Measurements from ENCODE around the gene NACC2.

NACC2 gene

GRCh38 chr9:136012651-136013050, 82.4 kb downstream of the NACC2 start:
- DNase-seq (ENCODE audit: low spot score): no peak

GRCh38 chr9:136011703-136012496, 83.2 kb downstream of the NACC2 start:
- DNase-seq (ENCODE audit: low spot score): peak; percentile 94

GRCh38 chr9:136011376-136011702, 83.8 kb downstream of the NACC2 start:
- no peak for DNase-seq (ENCODE audit: low spot score)

GRCh38 chr9:136010615-136011361, 84.3 kb downstream of the NACC2 start:
- no peak for DNase-seq (ENCODE audit: low spot score)

- no peak for DNase-seq (ENCODE audit: low spot score)
These were observed 84.9 kb downstream of the NACC2 start for GRCh38 chr9:136010176-136010575.

GRCh38 chr9:136009516-136009915, 85.6 kb downstream of the NACC2 start:
- no peak for DNase-seq (ENCODE audit: low spot score)

GRCh38 chr9:136008693-136008997, 86.4 kb downstream of the NACC2 start:
- DNase-seq (ENCODE audit: low spot score): no peak

- DNase-seq (ENCODE audit: low spot score): peak; percentile 69
These were observed 87.0 kb downstream of the NACC2 start for GRCh38 chr9:136007934-136008692.

GRCh38 chr9:136007276-136007933, 87.7 kb downstream of the NACC2 start:
- no peak for DNase-seq (ENCODE audit: low spot score)

- no peak for DNase-seq (ENCODE audit: low spot score)
These were observed 88.9 kb downstream of the NACC2 start for GRCh38 chr9:136006169-136006568.

- no peak for DNase-seq (ENCODE audit: low spot score)
These were observed 90.4 kb downstream of the NACC2 start for GRCh38 chr9:136004712-136005111.

- no peak for DNase-seq (ENCODE audit: low spot score)
These were observed 90.9 kb downstream of the NACC2 start for GRCh38 chr9:136004219-136004618.

- no peak for DNase-seq (ENCODE audit: low spot score)
These were observed 91.5 kb downstream of the NACC2 start for GRCh38 chr9:136003411-136004218.

GRCh38 chr9:136002881-136003280, 92.2 kb downstream of the NACC2 start:
- DNase-seq (ENCODE audit: low spot score): no peak

GRCh38 chr9:136002215-136002614, 92.9 kb downstream of the NACC2 start:
- no peak for DNase-seq (ENCODE audit: low spot score)

GRCh38 chr9:136001231-136001630, 93.9 kb downstream of the NACC2 start:
- no peak for DNase-seq (ENCODE audit: low spot score)

- no peak for DNase-seq (ENCODE audit: low spot score)
These were observed 96.5 kb downstream of the NACC2 start for GRCh38 chr9:135998410-135999071.

- no peak for DNase-seq (ENCODE audit: low spot score)
These were observed 97.1 kb downstream of the NACC2 start for GRCh38 chr9:135998016-135998380.

- DNase-seq (ENCODE audit: low spot score): no peak
These were observed 97.7 kb downstream of the NACC2 start for GRCh38 chr9:135997090-135998015.

- DNase-seq (ENCODE audit: low spot score): no peak
These were observed 99.3 kb downstream of the NACC2 start for GRCh38 chr9:135995816-135996215.

All from HuH-7.5 (cell line).